Activated CD8-positive, alpha-beta T cell treated with anti-CD3 and anti-CD28 coated beads for 36 hours (primary cell): Measurements from ENCODE around the gene SEMA6C. TPM values are rescaled to one million over a fixed set of nuclear protein-coding genes. Genes with fewer than 3 reads are reported as not detected.
"Not testable (repeated sequence)": the region's sequence is repeated elsewhere in the genome, so short reads cannot be mapped to it uniquely, and the experiment has no call there.

Source experiments
- ATAC-seq: fragments of 200-7000 bp; cut with Tn5 transposase; one replicate; pipeline ENCODE4 v1.10.0; 2021; ENCODE audit warnings: mild to moderate bottlenecking, moderate library complexity
- CTCF ChIA-PET: fragments of 350-600 bp; sonication (Branson Sonifier 250); formaldehyde crosslinking; loops from one replicate; lab custom pipeline; 2021; ENCODE audit warnings: antibody characterized with exemption; lab: Charles Lee
- POLR2A ChIA-PET: fragments of 350-600 bp; sonication (Branson Sonifier 250); formaldehyde crosslinking; loops from one replicate; lab custom pipeline; 2021; ENCODE audit warnings: antibody characterized with exemption; lab: Charles Lee
- DNase-seq: peaks from one replicate; pipeline ENCODE4 v3.0.0-alpha.2; 2020
- H3K27ac Mint-ChIP-seq: one replicate; pipeline ENCODE4 v1.8.0; 2021; ENCODE audit warnings: mild to moderate bottlenecking, mixed read lengths
- H3K27me3 Mint-ChIP-seq: one replicate; pipeline ENCODE4 v1.8.0; 2021; ENCODE audit warnings: mixed read lengths
- H3K36me3 Mint-ChIP-seq: one replicate; pipeline ENCODE4 v1.8.0; 2021; ENCODE audit warnings: low read depth, mixed read lengths
- H3K4me1 Mint-ChIP-seq: one replicate; pipeline ENCODE4 v1.8.0; 2021; ENCODE audit warnings: low read depth, mixed read lengths
- H3K4me3 Mint-ChIP-seq: one replicate; pipeline ENCODE4 v1.8.0; 2021; ENCODE audit warnings: mild to moderate bottlenecking, moderate library complexity, mixed read lengths
- H3K9me3 Mint-ChIP-seq: one replicate; pipeline ENCODE4 v1.8.0; 2021; ENCODE audit warnings: mixed read lengths
- CTCF ChIP-seq: fragments of 200-600 bp; IDR thresholded peaks from one replicate; pipeline ENCODE4 v1.8.0; 2022; ENCODE audit warnings: antibody characterized with exemption, mild to moderate bottlenecking
- intact Hi-C: fragments of 100-400 bp; cut with micrococcal nuclease; formaldehyde crosslinking; loops from one replicate; pipeline ENCODE4 v1.10.0; 2022
- total RNA-seq, 2 experiments: library from RNA; stranded (reverse); gene quantifications; one replicate each; pipeline ENCODE4 v1.2.3, GENCODE V29; 2021

Gene SEMA6C
- total RNA-seq, 2 experiments from 2014 or later: 3.4 to 3.7 TPM

- H3K4me1 Mint-ChIP-seq: no peaks in the 10 kb centered on the region
- POLR2A ChIA-PET: interaction anchor here (0.7 kb wide), 1 partner anchor 26 kb away, joined by 3 read pairs; no protein-coding TSS in a partner anchor
- CTCF ChIA-PET: interaction anchor here (1.9 kb wide), 1 partner anchor 9 kb away, joined by 8 read pairs; no protein-coding TSS in a partner anchor
- H3K9me3 Mint-ChIP-seq: no peaks in the 10 kb centered on the region
- H3K27ac Mint-ChIP-seq: no peak overlapping the region
- H3K27me3 Mint-ChIP-seq: no peaks in the 10 kb centered on the region
- DNase-seq (no peak), ATAC-seq (no peak)
- intact Hi-C loops: no loop called here
- no peak overlapping the region for H3K4me3 Mint-ChIP-seq
- no peak for TF ChIP-seq CTCF
- peaks cover 4% of the 10 kb centered on the region for H3K36me3 Mint-ChIP-seq
Observed at GRCh38 chr1:151108331-151108730, 38.1 kb downstream of the SEMA6C start.

GRCh38 chr1:151106894-151107293 lies 39.5 kb downstream of the SEMA6C start:
- H3K4me3 Mint-ChIP-seq: no peak overlapping the region
- DNase-seq (no peak), ATAC-seq (no peak)
- no peak overlapping the region for H3K27ac Mint-ChIP-seq
- TF ChIP-seq CTCF: no peak
- H3K27me3 Mint-ChIP-seq: no peaks in the 10 kb centered on the region
- ChIA-PET CTCF (interaction anchor here (0.9 kb wide), 1 partner anchor 24 kb away, joined by 3 read pairs; no protein-coding TSS in a partner anchor), POLR2A (interaction anchor here (0.6 kb wide), 1 partner anchor 11 kb away, joined by 3 read pairs; no protein-coding TSS in a partner anchor)
- peaks cover 4% of the 10 kb centered on the region for H3K36me3 Mint-ChIP-seq
- H3K4me1 Mint-ChIP-seq: no peaks in the 10 kb centered on the region
- intact Hi-C loops: no loop called here
- H3K9me3 Mint-ChIP-seq: no peaks in the 10 kb centered on the region

- Mint-ChIP-seq H3K36me3 (no peaks in the 10 kb centered on the region), H3K4me3 (no peak overlapping the region), H3K27ac (no peak overlapping the region), H3K4me1 (no peaks in the 10 kb centered on the region), H3K27me3 (no peaks in the 10 kb centered on the region), H3K9me3 (no peaks in the 10 kb centered on the region)
- DNase-seq (no peak), ATAC-seq (no peak)
- intact Hi-C loops: no loop called here
- POLR2A ChIA-PET: no interaction called here
- TF ChIP-seq CTCF: no peak
- CTCF ChIA-PET: interaction anchor here (0.9 to 13.6 kb wide), 3 partner anchors 12 to 51 kb away, joined by 4 to 298 read pairs (median 7); partner anchors contain the start of gene TNFAIP8L2
Observed at GRCh38 chr1:151104630-151105029, 41.8 kb downstream of the SEMA6C start.

- no peak for DNase-seq
Observed at GRCh38 chr1:151098126-151098525, 48.3 kb downstream of the SEMA6C start.

GRCh38 chr1:151097426-151097825 lies 49.0 kb downstream of the SEMA6C start:
- ATAC-seq, H3K27ac Mint-ChIP-seq, H3K9me3 Mint-ChIP-seq, DNase-seq, H3K36me3 Mint-ChIP-seq, intact Hi-C loops, H3K27me3 Mint-ChIP-seq, H3K4me1 Mint-ChIP-seq, H3K4me3 Mint-ChIP-seq: not testable (repeated sequence)
- POLR2A ChIA-PET: interaction anchor here (0.8 to 1.5 kb wide), 3 partner anchors 26 to 41 kb away, joined by 3 to 5 read pairs (median 4); no protein-coding TSS in a partner anchor
- CTCF ChIA-PET: interaction anchor here (0.8 to 13.6 kb wide), 2 partner anchors 58 to 93 kb away, joined by 3 to 298 read pairs; partner anchors contain the start of genes TNFAIP8L2 and VPS72

More at GRCh38 chr1:151098126-151098525, 48.3 kb downstream of the SEMA6C start:
- TF ChIP-seq CTCF: no peak
- Mint-ChIP-seq H3K9me3 (no peaks in the 10 kb centered on the region), H3K27me3 (no peaks in the 10 kb centered on the region), H3K4me1 (no peaks in the 10 kb centered on the region), H3K36me3 (peaks cover 6% of the 10 kb centered on the region), H3K4me3 (no peak overlapping the region), H3K27ac (no peak overlapping the region)
- ChIA-PET CTCF (interaction anchor here (0.8 to 13.6 kb wide), 5 partner anchors 9 to 154 kb away, joined by 3 to 298 read pairs (median 18); partner anchors contain the start of genes TNFAIP8L2 and VPS72), POLR2A (interaction anchor here (1.1 to 1.5 kb wide), 2 partner anchors 26 to 41 kb away, joined by 4 to 5 read pairs; no protein-coding TSS in a partner anchor)
- ATAC-seq: no peak
- intact Hi-C loops: no loop called here
